D721Med (cell line): ENCODE results near the gene CCDC116.
"Not testable (repeated sequence)": the region's sequence is repeated elsewhere in the genome, so short reads cannot be mapped to it uniquely, and the experiment has no call there.

Experiments used
- DNase-seq: peaks from one replicate; pipeline ENCODE4 v3.0.0; 2011; ENCODE audit warnings: low spot score; ENCODE audit not compliant: insufficient read length
- FAIRE-seq: peaks from 2 replicates; lab custom pipeline; 2011; peaks lifted over from hg19 to GRCh38; lab: Jason Lieb, UNC
- CTCF ChIP-seq: IDR thresholded peaks from 2 replicates; pipeline ENCODE4 v1.5.1; 2012; ENCODE audit warnings: mild to moderate bottlenecking, control low read depth; ENCODE audit not compliant: insufficient read depth; ENCODE audit errors: missing control alignments

CCDC116 gene

GRCh38 chr22:21642584-21643448 is 10.3 kb downstream of the CCDC116 start:
- peak; percentile 54 for TF ChIP-seq CTCF
- no peak for DNase-seq
- FAIRE-seq: no peak

- DNase-seq (no peak), FAIRE-seq (no peak)
- TF ChIP-seq CTCF: peak; percentile 12
Observed at GRCh38 chr22:21643533-21644357, 11.2 kb downstream of the CCDC116 start.

GRCh38 chr22:21645513-21645912 is 13.0 kb downstream of the CCDC116 start:
- not testable (repeated sequence) for DNase-seq, FAIRE-seq

DNA sequence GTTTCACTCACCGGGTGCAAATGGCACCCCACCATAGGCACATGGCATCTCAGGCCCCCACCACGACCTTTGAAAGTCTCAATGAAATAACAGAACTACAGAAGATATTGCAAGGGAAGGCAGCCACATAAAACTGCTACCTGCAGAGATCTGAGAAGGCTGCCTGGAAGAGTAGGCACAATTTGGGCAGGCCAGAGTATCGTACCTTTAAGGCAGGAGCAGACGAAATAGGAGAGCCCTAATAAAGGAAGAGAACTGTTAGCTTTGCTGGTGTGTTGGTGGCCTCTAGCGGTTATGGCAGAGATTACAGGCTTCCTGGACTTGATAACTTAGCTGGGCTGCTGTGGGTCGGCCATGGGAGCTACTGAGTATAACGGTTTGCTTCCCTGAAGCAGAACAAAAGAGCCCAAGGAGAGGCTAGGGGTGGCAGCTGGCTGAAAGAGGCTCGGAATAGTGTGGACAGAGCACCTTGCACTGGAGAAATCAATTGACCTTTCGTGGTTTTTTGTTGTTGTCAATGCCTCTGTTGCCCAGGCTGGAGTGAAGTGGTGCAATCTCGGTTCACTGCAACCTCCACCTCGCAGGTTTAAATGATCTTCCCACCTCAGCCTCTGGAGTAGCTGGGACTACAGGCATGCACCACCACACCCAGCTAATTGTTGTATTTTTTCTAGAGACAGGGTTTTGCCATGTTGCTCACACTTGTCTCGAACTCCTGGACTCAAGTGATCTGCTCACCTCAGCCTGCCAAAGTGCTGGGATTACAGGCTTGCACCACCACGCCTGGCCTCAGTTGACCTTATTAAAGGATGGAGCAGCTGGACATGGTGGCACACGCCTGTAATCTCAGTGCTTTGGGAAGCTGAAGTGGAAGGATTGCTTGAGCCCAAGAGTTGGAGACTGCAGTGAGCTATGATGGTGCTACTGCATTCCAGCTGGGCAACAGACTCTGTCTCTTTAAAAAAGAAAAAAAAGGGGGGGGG is 14.3 kb downstream of the CCDC116 start:
- DNase-seq: peak; percentile 84
- peak; percentile 91 for TF ChIP-seq CTCF
- FAIRE-seq: no peak

- no peak for TF ChIP-seq CTCF
- FAIRE-seq: no peak
- no peak for DNase-seq
Observed at GRCh38 chr22:21650280-21650679, 17.7 kb downstream of the CCDC116 start.

- TF ChIP-seq CTCF: no peak
- DNase-seq (no peak), FAIRE-seq (no peak)
Observed at GRCh38 chr22:21650823-21651520, 18.4 kb downstream of the CCDC116 start.
